Bone marrow (tissue), 2 donors: Measurements from ENCODE around the gene MAJIN.

Experiments
- DNase-seq, 2 donors: peaks; one replicate each; lab custom pipeline; 2025; lab: John Stamatoyannopoulos, UW

Gene MAJIN

DNA sequence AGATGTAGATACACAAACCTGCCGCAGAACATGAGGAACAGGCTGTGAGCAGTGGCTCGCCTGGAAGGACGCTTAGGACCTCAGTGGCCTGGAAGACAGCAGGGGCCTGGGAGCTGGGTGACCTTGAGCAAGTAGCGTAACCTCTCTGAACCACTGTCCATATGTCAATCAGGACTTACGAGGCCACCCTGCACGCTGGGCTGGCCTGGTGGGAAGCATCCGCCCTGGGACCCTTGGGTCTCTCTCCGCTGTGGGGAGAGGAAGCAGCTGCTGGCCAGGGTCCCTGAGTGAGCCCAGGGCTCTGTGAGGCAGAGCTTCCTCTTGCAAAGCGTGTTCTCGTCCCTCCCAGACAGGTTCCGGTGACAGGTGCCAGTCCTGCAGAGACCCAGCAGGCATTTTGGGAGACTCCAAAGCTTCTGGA lies 79.5 kb downstream of the MAJIN start:
- no peak for DNase-seq

DNA sequence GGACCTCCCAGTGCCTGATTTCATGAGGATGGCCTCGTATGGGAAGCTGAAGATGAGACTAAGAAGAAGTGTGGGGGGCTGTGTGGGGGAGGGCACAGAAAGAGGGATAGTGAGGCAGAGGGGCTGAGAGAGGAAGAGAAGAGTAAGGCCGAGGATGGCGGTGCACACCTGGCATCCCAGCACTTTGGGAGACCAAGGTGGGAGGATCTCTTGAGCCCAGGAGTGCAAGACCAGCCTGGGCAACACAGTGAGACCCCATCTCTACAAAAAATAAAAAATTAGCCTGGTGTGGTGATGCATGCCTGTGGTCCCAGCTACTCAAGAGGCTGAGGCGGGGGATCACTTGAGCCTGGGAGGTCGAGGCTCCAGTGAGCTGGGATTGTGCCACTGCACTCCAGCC lies 80.0 kb downstream of the MAJIN start:
- DNase-seq: no peak

DNA sequence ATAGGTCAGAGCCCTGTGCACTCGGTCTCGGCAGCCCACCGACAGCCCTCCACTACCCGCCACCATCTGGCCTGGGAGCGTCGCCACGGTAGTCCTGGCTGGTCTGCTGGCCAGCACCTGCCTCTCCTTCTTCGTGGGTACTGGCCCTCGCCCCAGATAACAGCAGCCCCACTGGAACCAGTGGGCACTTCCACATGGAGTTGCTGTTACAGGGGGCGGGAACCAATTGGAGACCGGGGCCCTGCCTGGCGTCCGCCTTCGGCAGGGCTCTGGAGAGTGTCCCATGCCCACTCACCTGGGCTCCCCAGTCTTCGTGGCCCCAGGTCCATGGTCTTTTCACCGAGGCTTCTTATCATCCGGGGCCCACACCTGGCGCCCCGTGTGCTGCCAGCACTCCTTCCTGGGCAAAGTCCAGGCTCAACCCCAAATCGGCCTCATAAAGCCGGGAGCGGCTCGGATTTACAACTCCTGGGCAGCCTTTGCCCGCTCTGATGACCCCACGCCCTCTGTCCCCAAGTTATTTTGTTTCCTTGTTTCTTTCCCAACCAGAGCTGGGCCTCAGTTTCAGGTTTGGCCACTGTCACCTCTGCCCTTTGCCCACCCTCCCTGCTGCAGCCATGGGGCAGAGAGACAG lies 80.6 kb downstream of the MAJIN start:
- DNase-seq: no peak

DNA sequence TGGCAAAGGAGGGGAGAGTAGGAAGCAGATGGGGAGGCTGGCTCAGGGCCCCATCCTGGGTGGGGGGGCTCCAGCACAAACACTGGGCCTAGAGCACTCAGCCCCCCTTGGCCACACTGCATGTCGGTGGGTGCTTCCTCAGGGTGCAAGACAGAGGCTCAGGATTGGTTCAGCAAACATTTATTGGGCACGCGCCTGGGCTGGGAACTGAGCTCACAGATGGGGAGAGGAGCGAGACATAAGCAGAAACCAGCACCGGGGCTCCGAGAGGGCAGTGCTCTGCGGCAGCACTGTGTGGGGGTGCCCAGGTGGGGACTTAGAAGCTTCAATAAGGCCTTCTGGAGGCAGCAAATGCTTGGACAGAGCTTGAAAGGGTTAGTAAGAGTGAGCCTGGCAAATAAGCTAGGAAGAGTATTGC lies 81.4 kb downstream of the MAJIN start:
- no peak for DNase-seq

DNA sequence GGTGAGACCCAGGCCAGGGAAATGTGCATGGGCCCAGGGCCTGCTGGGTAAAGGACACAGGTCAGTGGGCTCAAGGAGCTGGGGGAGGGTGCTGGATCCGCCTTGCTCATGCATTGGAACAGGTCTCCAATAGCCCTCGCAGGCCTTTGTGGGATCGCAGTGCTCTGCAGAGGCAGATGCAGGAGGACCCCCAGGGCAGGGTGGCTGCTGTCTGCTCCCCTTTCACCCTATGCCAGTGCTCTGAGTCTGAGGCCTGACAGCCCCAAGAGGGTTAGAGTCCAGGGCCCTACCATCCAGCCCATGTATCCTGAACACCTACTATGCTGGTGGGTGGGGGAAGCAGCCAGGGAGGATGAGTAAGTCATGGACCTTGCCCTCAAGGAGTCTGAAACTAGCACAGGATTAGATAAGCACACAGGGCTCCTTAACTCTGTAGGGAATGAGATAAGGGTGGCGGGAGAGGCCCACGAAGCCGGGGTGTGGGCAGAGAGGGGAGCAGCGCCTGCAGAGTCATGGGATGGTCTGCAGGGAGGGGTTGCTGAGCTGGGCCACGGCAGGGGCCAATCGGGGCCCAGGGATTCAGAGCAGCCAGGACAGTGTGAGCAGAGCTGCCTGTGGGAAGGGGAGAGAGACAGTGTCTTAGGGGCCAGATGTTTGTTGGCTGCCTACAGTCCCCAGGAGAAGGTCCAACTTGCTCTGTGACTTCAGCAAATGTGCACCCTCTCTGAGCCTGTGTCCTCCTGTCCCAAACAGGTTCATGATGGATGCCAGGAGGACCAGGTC lies 83.0 kb downstream of the MAJIN start:
- DNase-seq: no peak

DNA sequence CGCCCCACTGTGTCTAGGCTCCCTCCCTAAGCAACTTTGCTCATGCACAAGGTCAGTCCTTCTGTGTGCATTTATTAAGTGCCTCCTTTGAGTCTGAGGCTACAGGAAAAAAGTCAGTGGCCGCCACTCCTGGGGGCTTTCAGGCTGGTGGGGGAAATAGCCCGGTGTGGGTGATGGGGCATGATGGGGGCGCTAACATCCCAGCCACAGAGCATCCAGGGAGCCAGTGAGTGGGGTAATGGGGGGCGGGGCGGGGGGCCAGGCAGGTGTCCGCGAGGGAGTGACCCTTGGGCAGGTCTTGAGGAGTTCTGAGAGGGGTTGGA lies 83.5 kb downstream of the MAJIN start:
- DNase-seq: no peak
